ENCODE data around the gene PTPRN2. TPM values are rescaled to one million over a fixed set of nuclear protein-coding genes. Genes with fewer than 3 reads are reported as not detected.

PTPRN2 gene
- total and polyA plus RNA-seq, 8 donors = 4.9 to 136 (median 46.8) TPM

DNA sequence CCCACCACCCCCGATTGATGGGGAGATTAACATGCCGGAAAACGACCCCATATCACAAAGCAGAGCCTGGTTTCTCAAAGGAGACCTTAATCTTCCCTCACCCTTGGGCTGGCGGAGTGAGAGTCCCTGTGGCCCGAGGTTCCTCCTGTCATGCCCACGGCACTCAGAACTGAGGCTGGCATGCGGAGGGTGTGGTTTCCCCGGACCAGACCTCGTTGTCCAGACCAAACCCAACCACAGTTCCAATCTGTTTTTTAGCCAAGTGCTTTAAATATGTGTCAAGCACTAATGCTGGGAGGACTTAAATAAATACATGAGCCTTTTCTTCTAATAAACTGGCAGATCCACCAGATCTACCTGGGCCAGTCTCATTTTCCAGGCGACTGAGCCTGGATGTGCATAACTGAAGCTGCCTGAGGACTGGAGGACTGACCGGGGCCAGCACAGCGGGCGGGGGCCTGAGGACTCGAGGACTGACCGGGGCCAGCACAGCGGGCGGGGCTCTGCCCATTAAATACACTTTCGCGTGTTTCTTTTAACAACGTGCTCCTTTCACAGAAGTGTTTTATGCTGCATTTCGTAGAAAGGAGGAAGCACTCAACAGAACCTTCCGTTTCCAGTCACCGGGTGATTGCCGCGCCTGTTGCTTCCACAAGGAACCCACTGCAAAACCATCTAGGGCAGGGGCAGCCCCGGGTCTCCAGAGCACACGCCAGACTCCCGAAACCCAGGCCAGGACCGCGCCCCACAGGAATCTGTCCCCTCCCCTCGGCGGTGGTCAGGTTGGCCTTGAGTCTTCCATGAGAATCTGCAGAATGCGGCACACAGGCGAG, 334.6 kb downstream of the PTPRN2 start:
- Histone ChIP-seq H3K9me3 (peaks cover 0 to 3% (median 0%) of the 10 kb centered on the region in 4 donors), H3K4me3 (no peak overlapping the region), H3K27ac (no peak overlapping the region), H3K4me1 (no peaks in the 10 kb centered on the region), H3K36me3 (no peaks in the 10 kb centered on the region), H3K27me3 (no peaks in the 10 kb centered on the region)
- 58 to 84% (median 69%) methylated on average over 34 of the region's 34 CpGs for WGBS, 5 donors
- TF ChIP-seq POLR2AphosphoS5 (IDR thresholded peaks at IDR 0.05) = no peak
- TF ChIP-seq, protein P1, sequence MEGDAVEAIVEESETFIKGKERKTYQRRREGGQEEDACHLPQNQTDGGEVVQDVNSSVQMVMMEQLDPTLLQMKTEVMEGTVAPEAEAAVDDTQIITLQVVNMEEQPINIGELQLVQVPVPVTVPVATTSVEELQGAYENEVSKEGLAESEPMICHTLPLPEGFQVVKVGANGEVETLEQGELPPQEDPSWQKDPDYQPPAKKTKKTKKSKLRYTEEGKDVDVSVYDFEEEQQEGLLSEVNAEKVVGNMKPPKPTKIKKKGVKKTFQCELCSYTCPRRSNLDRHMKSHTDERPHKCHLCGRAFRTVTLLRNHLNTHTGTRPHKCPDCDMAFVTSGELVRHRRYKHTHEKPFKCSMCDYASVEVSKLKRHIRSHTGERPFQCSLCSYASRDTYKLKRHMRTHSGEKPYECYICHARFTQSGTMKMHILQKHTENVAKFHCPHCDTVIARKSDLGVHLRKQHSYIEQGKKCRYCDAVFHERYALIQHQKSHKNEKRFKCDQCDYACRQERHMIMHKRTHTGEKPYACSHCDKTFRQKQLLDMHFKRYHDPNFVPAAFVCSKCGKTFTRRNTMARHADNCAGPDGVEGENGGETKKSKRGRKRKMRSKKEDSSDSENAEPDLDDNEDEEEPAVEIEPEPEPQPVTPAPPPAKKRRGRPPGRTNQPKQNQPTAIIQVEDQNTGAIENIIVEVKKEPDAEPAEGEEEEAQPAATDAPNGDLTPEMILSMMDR (IDR thresholded peaks at IDR 0.05) = no peak
- TF ChIP-seq EP300 (IDR thresholded peaks at IDR 0.05) = no peak
- TF ChIP-seq POLR2A (IDR thresholded peaks at IDR 0.05) = no peak
- intact Hi-C loops (cut with DNase I; ENCODE audit: low total_unique reads) = no loop called here
- DNase-seq = peak in 1 of 2 donors; percentile 17

DNA sequence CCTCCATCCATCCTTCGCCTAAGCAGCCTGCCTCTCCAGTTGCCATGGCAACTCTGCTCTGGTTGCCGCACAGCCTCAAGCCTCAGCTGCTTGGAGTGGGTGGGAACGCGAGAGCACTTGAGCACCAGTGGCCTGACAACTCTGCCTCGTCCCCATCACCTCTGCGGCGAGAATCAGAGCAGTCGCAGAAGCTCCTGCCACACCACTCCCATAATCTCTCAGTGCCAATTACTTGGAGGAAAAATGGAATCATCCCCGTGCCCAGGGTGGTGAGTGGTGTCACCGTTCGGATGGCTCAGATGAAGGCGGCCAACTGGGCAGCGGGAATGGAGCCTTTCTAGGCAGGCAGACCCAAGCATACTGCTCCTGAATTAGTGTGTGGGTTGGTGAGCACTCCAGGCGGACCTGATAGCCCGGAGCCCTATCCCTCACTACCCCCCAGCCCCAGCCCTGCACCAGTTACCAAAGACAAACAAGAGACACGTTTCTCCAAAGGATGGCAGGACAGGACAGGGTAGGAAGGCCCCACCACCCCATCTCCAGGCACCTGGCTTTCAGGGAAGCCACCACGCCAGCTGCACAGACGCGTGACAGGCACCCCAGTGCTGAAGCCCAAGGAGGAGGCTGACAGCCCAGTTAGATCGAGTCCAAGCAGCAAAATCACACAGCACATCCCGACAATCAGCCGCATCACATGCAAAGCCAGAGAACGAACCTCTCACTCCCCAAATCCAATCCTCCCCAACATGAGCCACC, 335.4 kb downstream of the PTPRN2 start:
- WGBS, 5 donors = 83 to 91% (median 88%) methylated on average over 14 to 23 of the region's 23 CpGs
- no peak for DNase-seq
- H3K36me3 ChIP-seq = no peaks in the 10 kb centered on the region
- no peak overlapping the region for H3K27ac ChIP-seq
- TF ChIP-seq POLR2A (IDR thresholded peaks at IDR 0.05) (no peak), EP300 (IDR thresholded peaks at IDR 0.05) (no peak), POLR2AphosphoS5 (IDR thresholded peaks at IDR 0.05) (no peak)
- TF ChIP-seq, protein P1 (IDR thresholded peaks at IDR 0.05) = no peak
- intact Hi-C loops (cut with DNase I; ENCODE audit: low total_unique reads) = no loop called here
- no peaks in the 10 kb centered on the region for H3K27me3 ChIP-seq
- no peak overlapping the region for H3K4me3 ChIP-seq
- peaks cover 0 to 7% (median 0%) of the 10 kb centered on the region in 4 donors for H3K9me3 ChIP-seq
- H3K4me1 ChIP-seq = no peaks in the 10 kb centered on the region

DNA sequence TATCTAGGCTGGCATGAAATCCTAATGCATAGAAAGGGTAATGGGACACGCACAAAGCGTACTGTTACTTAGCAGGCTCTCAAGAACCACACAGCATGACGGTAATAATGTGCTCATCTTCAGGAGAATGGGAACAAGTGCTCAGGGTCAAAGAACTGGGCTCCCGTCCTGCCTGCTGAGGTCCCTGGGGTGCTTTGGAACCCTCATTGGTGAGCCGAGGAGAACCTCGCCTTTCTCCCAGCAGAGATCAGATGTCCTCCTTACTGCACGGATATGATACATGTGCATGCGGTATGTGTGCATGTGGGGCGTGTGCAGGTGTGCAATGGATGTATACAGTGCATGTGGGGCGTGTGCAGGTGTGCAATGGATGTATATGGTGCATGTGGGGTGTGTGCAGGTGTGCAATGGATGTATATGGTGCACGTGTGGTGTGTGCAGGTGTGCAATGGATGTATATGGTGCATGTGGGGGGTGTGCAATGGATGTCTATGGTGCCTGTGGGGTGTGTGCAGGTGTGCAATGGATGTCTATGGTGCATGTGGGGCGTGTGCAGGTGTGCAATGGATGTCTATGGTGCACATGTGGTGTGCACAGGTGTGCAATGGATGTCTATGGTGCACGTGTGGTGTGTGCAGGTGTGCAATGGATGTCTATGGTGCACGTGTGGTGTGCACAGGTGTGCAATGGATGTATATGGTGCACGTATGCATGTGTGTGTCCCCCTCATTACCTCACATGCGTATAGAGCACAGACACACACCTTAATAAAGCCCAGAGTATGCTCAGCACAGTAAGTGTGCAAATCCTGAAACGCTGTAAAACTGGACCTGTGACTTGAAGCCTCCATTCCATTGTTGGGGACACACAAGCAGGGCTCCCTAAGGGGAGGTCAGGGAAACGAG, 336.3 kb downstream of the PTPRN2 start:
- no peak overlapping the region for H3K27ac ChIP-seq
- H3K36me3 ChIP-seq = no peaks in the 10 kb centered on the region
- H3K4me1 ChIP-seq = no peaks in the 10 kb centered on the region
- peaks cover 0 to 7% (median 0%) of the 10 kb centered on the region in 4 donors for H3K9me3 ChIP-seq
- H3K27me3 ChIP-seq = no peaks in the 10 kb centered on the region
- 85 to 93% (median 91%) methylated on average over 17 to 18 of the region's 18 CpGs for WGBS, 5 donors
- no peak for DNase-seq
- TF ChIP-seq POLR2AphosphoS5 (IDR thresholded peaks at IDR 0.05) (no peak), POLR2A (IDR thresholded peaks at IDR 0.05) (no peak), EP300 (IDR thresholded peaks at IDR 0.05) (no peak)
- TF ChIP-seq, protein P1 (IDR thresholded peaks at IDR 0.05) = no peak
- intact Hi-C loops (cut with DNase I; ENCODE audit: low total_unique reads) = no loop called here
- no peak overlapping the region for H3K4me3 ChIP-seq

DNA sequence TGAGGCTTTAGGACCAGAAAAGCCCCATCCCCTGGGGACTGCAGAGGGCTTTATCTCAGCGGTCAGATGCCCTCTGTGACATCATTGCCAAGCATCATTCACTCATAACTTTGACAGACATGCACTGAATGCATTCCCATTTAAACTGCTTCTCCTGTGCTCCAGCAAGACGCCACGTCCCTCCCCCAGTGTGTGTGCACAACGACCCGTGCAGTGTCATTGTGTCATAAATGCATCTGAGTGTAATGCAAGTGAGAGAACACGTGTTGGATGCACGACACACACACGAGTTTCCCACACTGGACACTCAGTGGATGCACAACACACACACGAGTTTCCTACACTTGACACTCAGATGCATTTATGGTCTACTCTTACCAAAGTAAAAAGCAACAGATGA, 337.9 kb downstream of the PTPRN2 start:
- no peak for DNase-seq
- H3K4me1 ChIP-seq = no peaks in the 10 kb centered on the region
- H3K27me3 ChIP-seq = no peaks in the 10 kb centered on the region
- intact Hi-C loops (cut with DNase I; ENCODE audit: low total_unique reads) = no loop called here
- H3K4me3 ChIP-seq = no peak overlapping the region
- TF ChIP-seq POLR2AphosphoS5 (IDR thresholded peaks at IDR 0.05) (no peak), POLR2A (IDR thresholded peaks at IDR 0.05) (no peak), EP300 (IDR thresholded peaks at IDR 0.05) (no peak)
- TF ChIP-seq, protein P1 (IDR thresholded peaks at IDR 0.05) = no peak
- 79 to 89% (median 82%) methylated on average over 9 of the region's 9 CpGs for WGBS, 5 donors
- H3K9me3 ChIP-seq = peaks cover 0 to 7% (median 0%) of the 10 kb centered on the region in 4 donors
- H3K27ac ChIP-seq = no peak overlapping the region
- H3K36me3 ChIP-seq = no peaks in the 10 kb centered on the region
